ENCODE data around the gene BHLHE41. TPM values are rescaled to one million over a fixed set of nuclear protein-coding genes. Genes with fewer than 3 reads are reported as not detected.

The BHLHE41 gene
- total RNA-seq, 1 donor from 2014 or later, result 2.1 TPM

- Histone ChIP-seq H3K27me3 (ENCODE audit: control insufficient read depth, insufficient read depth, low read length) (no peaks in the 10 kb centered on the region), H3K4me3 (ENCODE audit: low read depth, low read length) (no peak overlapping the region), H3K36me3 (ENCODE audit: control insufficient read depth, insufficient read depth, low read length) (no peaks in the 10 kb centered on the region)
- DNase-seq (ENCODE audit: low read depth) (no peak), FAIRE-seq (no peak)
- TF ChIP-seq CTCF (IDR thresholded peaks at IDR 0.05; ENCODE audit: insufficient read depth, low read length, severe bottlenecking), result no peak
Measured at GRCh38 chr12:26162905-26163304, 38.1 kb upstream of the BHLHE41 start.

- no peak for TF ChIP-seq CTCF (IDR thresholded peaks at IDR 0.05; ENCODE audit: insufficient read depth, low read length, severe bottlenecking)
- Histone ChIP-seq H3K4me3 (ENCODE audit: low read depth, low read length) (no peak overlapping the region), H3K36me3 (ENCODE audit: control insufficient read depth, insufficient read depth, low read length) (no peaks in the 10 kb centered on the region), H3K27me3 (ENCODE audit: control insufficient read depth, insufficient read depth, low read length) (no peaks in the 10 kb centered on the region)
- DNase-seq (ENCODE audit: low read depth), result no peak
- no peak for FAIRE-seq
Measured at GRCh38 chr12:26162174-26162573, 37.3 kb upstream of the BHLHE41 start.

- Histone ChIP-seq H3K27me3 (ENCODE audit: control insufficient read depth, insufficient read depth, low read length) (no peaks in the 10 kb centered on the region), H3K36me3 (ENCODE audit: control insufficient read depth, insufficient read depth, low read length) (no peaks in the 10 kb centered on the region), H3K4me3 (ENCODE audit: low read depth, low read length) (no peak overlapping the region)
- FAIRE-seq (no peak), DNase-seq (ENCODE audit: low read depth) (peak; percentile 58)
- peak; percentile 17 for TF ChIP-seq CTCF (IDR thresholded peaks at IDR 0.05; ENCODE audit: insufficient read depth, low read length, severe bottlenecking)
Measured at GRCh38 chr12:26158078-26158764, 33.4 kb upstream of the BHLHE41 start.

DNA sequence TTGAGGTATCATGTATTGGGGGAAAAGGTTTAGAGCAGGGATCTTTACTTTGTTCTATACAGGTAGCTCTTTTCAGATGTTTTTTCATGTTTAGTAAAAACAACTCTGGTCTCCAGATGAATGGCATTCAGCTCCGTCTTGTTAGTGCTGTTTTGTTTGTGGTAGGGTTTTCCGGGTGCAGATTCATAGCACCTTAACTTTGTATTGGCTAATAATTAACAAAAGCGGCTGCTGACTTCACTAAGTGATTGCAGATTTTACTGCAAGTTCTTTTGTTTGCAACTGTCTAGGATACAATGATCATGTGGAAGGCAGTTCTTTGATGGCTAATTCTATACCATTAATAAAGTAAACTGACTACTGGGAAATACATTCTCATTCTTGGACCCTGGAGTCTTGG, 32.2 kb upstream of the BHLHE41 start:
- no peak for DNase-seq (ENCODE audit: low read depth)
- no peak for FAIRE-seq
- Histone ChIP-seq H3K27me3 (ENCODE audit: control insufficient read depth, insufficient read depth, low read length) (no peaks in the 10 kb centered on the region), H3K36me3 (ENCODE audit: control insufficient read depth, insufficient read depth, low read length) (no peaks in the 10 kb centered on the region), H3K4me3 (ENCODE audit: low read depth, low read length) (no peak overlapping the region)
- TF ChIP-seq CTCF (IDR thresholded peaks at IDR 0.05; ENCODE audit: insufficient read depth, low read length, severe bottlenecking), result no peak

DNA sequence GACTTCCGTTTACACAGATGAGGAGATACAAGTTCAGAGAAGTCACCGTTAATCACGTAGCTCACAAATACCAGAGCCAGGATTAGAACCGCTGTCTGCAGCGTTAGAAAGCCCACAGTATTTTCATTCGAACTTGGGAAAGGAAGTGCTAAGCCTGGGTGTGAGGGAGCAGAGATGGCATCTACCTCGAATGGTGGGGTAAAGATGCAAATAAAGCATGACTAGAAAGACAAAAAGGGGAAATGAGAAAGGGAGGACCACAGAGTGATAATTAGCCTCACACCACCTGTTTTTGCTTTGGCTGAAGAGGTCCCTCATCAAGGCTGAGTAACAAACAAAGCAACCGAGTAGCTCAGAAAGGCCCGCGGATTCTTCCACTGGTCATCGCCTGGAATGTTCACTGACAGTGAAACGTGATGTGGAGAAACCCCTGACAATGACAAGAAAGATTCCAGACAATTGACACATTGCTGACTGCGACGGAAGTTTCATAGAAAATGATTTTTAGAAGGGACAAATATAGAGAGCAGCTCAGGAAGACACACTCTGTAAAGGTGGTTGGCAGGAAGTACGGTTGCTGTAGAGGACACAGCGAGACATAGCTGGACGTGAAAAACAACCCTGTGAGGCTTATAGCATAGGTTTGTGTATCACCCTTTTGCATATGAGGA, 31.5 kb upstream of the BHLHE41 start:
- no peak for DNase-seq (ENCODE audit: low read depth)
- H3K36me3 ChIP-seq (ENCODE audit: control insufficient read depth, insufficient read depth, low read length), result no peaks in the 10 kb centered on the region
- H3K27me3 ChIP-seq (ENCODE audit: control insufficient read depth, insufficient read depth, low read length), result no peaks in the 10 kb centered on the region
- no peak for FAIRE-seq
- H3K4me3 ChIP-seq (ENCODE audit: low read depth, low read length), result no peak overlapping the region
- TF ChIP-seq CTCF (IDR thresholded peaks at IDR 0.05; ENCODE audit: insufficient read depth, low read length, severe bottlenecking), result no peak

Measured in bronchial epithelial cell (primary cell).